Rectal smooth muscle tissue (tissue), 1 donor: Measurements from ENCODE around the gene PLCG1.

Source experiments
- H3K27ac ChIP-seq: one replicate; pipeline ENCODE4 v1.7.0; 2013; ENCODE audit warnings: low read depth, low read length, inconsistent platforms
- H3K27me3 ChIP-seq: one replicate; pipeline ENCODE4 v1.7.0; 2013; ENCODE audit warnings: low read length; ENCODE audit not compliant: control insufficient read depth, insufficient read depth
- H3K36me3 ChIP-seq: one replicate; pipeline ENCODE4 v1.7.0; 2013; ENCODE audit warnings: low read length; ENCODE audit not compliant: control insufficient read depth, insufficient read depth
- H3K4me1 ChIP-seq: one replicate; pipeline ENCODE4 v1.7.0; 2013; ENCODE audit warnings: low read length; ENCODE audit not compliant: control insufficient read depth, insufficient read depth
- H3K4me3 ChIP-seq: one replicate; pipeline ENCODE4 v1.7.0; 2013; ENCODE audit warnings: low read length
- H3K9ac ChIP-seq: one replicate; pipeline ENCODE4 v1.7.0; 2013; ENCODE audit warnings: low read length

Gene PLCG1

GRCh38 chr20:41140226-41141133 lies 3.1 kb downstream of the PLCG1 start:
- H3K36me3 ChIP-seq: no peaks in the 10 kb centered on the region
- no peak overlapping the region for H3K4me3 ChIP-seq
- H3K27ac ChIP-seq: no peak overlapping the region
- peaks cover under 1% of the 10 kb centered on the region for H3K4me1 ChIP-seq
- H3K9ac ChIP-seq: no peak overlapping the region
- H3K27me3 ChIP-seq: no peaks in the 10 kb centered on the region

GRCh38 chr20:41141153-41141815 lies 3.9 kb downstream of the PLCG1 start:
- Histone ChIP-seq H3K4me3 (no peak overlapping the region), H3K9ac (no peak overlapping the region), H3K4me1 (peaks cover 8% of the 10 kb centered on the region), H3K27me3 (no peaks in the 10 kb centered on the region), H3K27ac (peak overlapping the region; percentile 11), H3K36me3 (no peaks in the 10 kb centered on the region)

- Histone ChIP-seq H3K4me1 (peaks cover 10% of the 10 kb centered on the region), H3K9ac (no peak overlapping the region), H3K36me3 (no peaks in the 10 kb centered on the region), H3K27me3 (no peaks in the 10 kb centered on the region), H3K4me3 (no peak overlapping the region), H3K27ac (no peak overlapping the region)
These were observed 4.9 kb downstream of the PLCG1 start for GRCh38 chr20:41142245-41142644.

- Histone ChIP-seq H3K27ac (no peak overlapping the region), H3K27me3 (no peaks in the 10 kb centered on the region), H3K9ac (no peak overlapping the region), H3K4me3 (no peak overlapping the region), H3K4me1 (peaks cover 10% of the 10 kb centered on the region), H3K36me3 (no peaks in the 10 kb centered on the region)
These were observed 5.6 kb downstream of the PLCG1 start for GRCh38 chr20:41142919-41143318.

- H3K27ac ChIP-seq: no peak overlapping the region
These were observed 6.0 kb downstream of the PLCG1 start for GRCh38 chr20:41143354-41143753.

GRCh38 chr20:41145317-41145716 lies 8.0 kb downstream of the PLCG1 start:
- no peak overlapping the region for H3K27ac ChIP-seq
- H3K27me3 ChIP-seq: no peaks in the 10 kb centered on the region
- H3K4me3 ChIP-seq: no peak overlapping the region
- H3K4me1 ChIP-seq: peaks cover 10% of the 10 kb centered on the region
- H3K9ac ChIP-seq: no peak overlapping the region
- no peaks in the 10 kb centered on the region for H3K36me3 ChIP-seq

More at GRCh38 chr20:41143354-41143753, 6.0 kb downstream of the PLCG1 start:
- Histone ChIP-seq H3K4me3 (no peak overlapping the region), H3K9ac (no peak overlapping the region), H3K36me3 (no peaks in the 10 kb centered on the region), H3K4me1 (peaks cover 10% of the 10 kb centered on the region), H3K27me3 (no peaks in the 10 kb centered on the region)

- Histone ChIP-seq H3K4me3 (no peak overlapping the region), H3K27me3 (no peaks in the 10 kb centered on the region), H3K36me3 (no peaks in the 10 kb centered on the region), H3K4me1 (peaks cover 10% of the 10 kb centered on the region), H3K27ac (no peak overlapping the region), H3K9ac (no peak overlapping the region)
These were observed 8.7 kb downstream of the PLCG1 start for GRCh38 chr20:41145821-41146620.

GRCh38 chr20:41147767-41148191 lies 10.4 kb downstream of the PLCG1 start:
- Histone ChIP-seq H3K4me1 (peaks cover 10% of the 10 kb centered on the region), H3K27ac (no peak overlapping the region), H3K9ac (no peak overlapping the region), H3K4me3 (no peak overlapping the region), H3K27me3 (no peaks in the 10 kb centered on the region), H3K36me3 (no peaks in the 10 kb centered on the region)

- H3K27ac ChIP-seq: no peak overlapping the region
- H3K9ac ChIP-seq: no peak overlapping the region
- peaks cover 10% of the 10 kb centered on the region for H3K4me1 ChIP-seq
- H3K36me3 ChIP-seq: no peaks in the 10 kb centered on the region
- no peaks in the 10 kb centered on the region for H3K27me3 ChIP-seq
- H3K4me3 ChIP-seq: no peak overlapping the region
These were observed 11.6 kb downstream of the PLCG1 start for GRCh38 chr20:41148942-41149341.

GRCh38 chr20:41150664-41151063 lies 13.3 kb downstream of the PLCG1 start:
- H3K36me3 ChIP-seq: no peaks in the 10 kb centered on the region
- no peaks in the 10 kb centered on the region for H3K27me3 ChIP-seq
- no peak overlapping the region for H3K4me3 ChIP-seq
- no peak overlapping the region for H3K27ac ChIP-seq
- no peak overlapping the region for H3K9ac ChIP-seq
- H3K4me1 ChIP-seq: peaks cover 8% of the 10 kb centered on the region

GRCh38 chr20:41151134-41151869 lies 14.0 kb downstream of the PLCG1 start:
- peaks cover 2% of the 10 kb centered on the region for H3K4me1 ChIP-seq
- no peak overlapping the region for H3K27ac ChIP-seq
- H3K27me3 ChIP-seq: no peaks in the 10 kb centered on the region
- H3K36me3 ChIP-seq: no peaks in the 10 kb centered on the region
- H3K9ac ChIP-seq: no peak overlapping the region
- H3K4me3 ChIP-seq: no peak overlapping the region
